ENCODE measurements around the gene KMT5C. TPM values are rescaled to one million over a fixed set of nuclear protein-coding genes. Genes with fewer than 3 reads are reported as not detected.

The KMT5C gene
- polyA plus RNA-seq, 3 donors: 0.89 to 26.9 (median 1.5) TPM

GRCh38 chr19:55304980-55305379, 34.7 kb upstream of the KMT5C start:
- Histone ChIP-seq H3K27ac (ENCODE audit: low read depth in 1 of 2, low read length in 2 of 2) (no peak overlapping the region), H3K36me3 (replicated peaks in 1 of 2; ENCODE audit: control insufficient read depth in 1 of 2, insufficient read depth in 2 of 2, low read length in 2 of 2) (no peaks in the 10 kb centered on the region), H3K4me3 (replicated peaks in 1 of 3; ENCODE audit: low read depth in 2 of 3, low read length in 3 of 3) (no peak overlapping the region), H3K4me1 (ENCODE audit: control insufficient read depth in 1 of 2, insufficient read depth in 2 of 2, low read length in 2 of 2) (peaks cover 10 to 12% of the 10 kb centered on the region in 2 donors), H2AFZ (ENCODE audit: insufficient read depth, low read depth, low read length, poor library complexity, severe bottlenecking) (no peak overlapping the region), H3K4me2 (replicated peaks; ENCODE audit: extremely low read depth, low read length, poor library complexity, severe bottlenecking) (no peak overlapping the region), H3K9ac (ENCODE audit: insufficient read depth, low read length, poor library complexity, severe bottlenecking) (no peak overlapping the region), H4K20me1 (ENCODE audit: insufficient read depth, low read length) (no peaks in the 10 kb centered on the region), H3K79me2 (ENCODE audit: insufficient read depth, low read length) (no peaks in the 10 kb centered on the region), H3K9me3 (replicated peaks in 1 of 2; ENCODE audit: control insufficient read depth in 1 of 2, insufficient read depth in 1 of 2, low read length in 2 of 2) (peaks cover 0 to 11% of the 10 kb centered on the region in 2 donors), H3K27me3 (ENCODE audit: control insufficient read depth in 2 of 2, insufficient read depth in 2 of 2, low read length in 2 of 2) (no peaks in the 10 kb centered on the region)
- TF ChIP-seq CTCF (IDR thresholded peaks at IDR 0.05): no peak
- Mint-ChIP-seq H3K4me3 (no peak overlapping the region), H3K27ac (no peak overlapping the region), H3K9me3 (peaks cover 0 to 11% (median 5%) of the 10 kb centered on the region in 7 donors), H3K36me3 (no peaks in the 10 kb centered on the region), H3K27me3 (ENCODE audit: low read depth in 3 of 3) (peaks cover 2 to 5% (median 2%) of the 10 kb centered on the region in 3 donors), H3K4me1 (peaks cover 13% of the 10 kb centered on the region)
- 91% methylated on average over 9 of the region's 14 CpGs for WGBS (ENCODE audit: insufficient coverage)
- intact Hi-C loops (cut with micrococcal nuclease): loop anchor here (5.0 kb wide), 3 partner anchors 32 to 82 kb away; partner anchors contain the start of genes KMT5C (in 2 of the 2), RPL28 (in 1 of the 2) and TMEM238 (in 1 of the 2)
- DNase-seq: no peak

- Histone ChIP-seq H3K9ac (ENCODE audit: insufficient read depth, low read length, poor library complexity, severe bottlenecking) (no peak overlapping the region), H2AFZ (ENCODE audit: insufficient read depth, low read depth, low read length, poor library complexity, severe bottlenecking) (no peak overlapping the region), H3K27ac (ENCODE audit: low read depth in 1 of 2, low read length in 2 of 2) (no peak overlapping the region), H3K27me3 (ENCODE audit: control insufficient read depth in 2 of 2, insufficient read depth in 2 of 2, low read length in 2 of 2) (no peaks in the 10 kb centered on the region), H3K4me2 (replicated peaks; ENCODE audit: extremely low read depth, low read length, poor library complexity, severe bottlenecking) (no peak overlapping the region), H3K4me3 (replicated peaks in 1 of 3; ENCODE audit: low read depth in 2 of 3, low read length in 3 of 3) (no peak overlapping the region), H3K4me1 (ENCODE audit: control insufficient read depth in 1 of 2, insufficient read depth in 2 of 2, low read length in 2 of 2) (peaks cover 10 to 12% of the 10 kb centered on the region in 2 donors), H3K79me2 (ENCODE audit: insufficient read depth, low read length) (no peaks in the 10 kb centered on the region), H4K20me1 (ENCODE audit: insufficient read depth, low read length) (peaks cover 4% of the 10 kb centered on the region), H3K9me3 (replicated peaks in 1 of 2; ENCODE audit: control insufficient read depth in 1 of 2, insufficient read depth in 1 of 2, low read length in 2 of 2) (peaks cover 0 to 13% of the 10 kb centered on the region in 2 donors), H3K36me3 (replicated peaks in 1 of 2; ENCODE audit: control insufficient read depth in 1 of 2, insufficient read depth in 2 of 2, low read length in 2 of 2) (no peaks in the 10 kb centered on the region)
- DNase-seq: peak in 2 of 3 donors; percentile 47 to 55
- H3K27me3 Mint-ChIP-seq (ENCODE audit: low read depth in 3 of 3): peaks cover 2 to 5% (median 2%) of the 10 kb centered on the region in 3 donors
- peaks cover 13% of the 10 kb centered on the region for H3K4me1 Mint-ChIP-seq
- H3K36me3 Mint-ChIP-seq: no peaks in the 10 kb centered on the region
- H3K4me3 Mint-ChIP-seq: no peak overlapping the region
- intact Hi-C loops (cut with micrococcal nuclease): no loop called here
- H3K27ac Mint-ChIP-seq: peak overlapping the region in 2 of 7 donors; percentile 68
- peaks cover 0 to 13% (median 6%) of the 10 kb centered on the region in 7 donors for H3K9me3 Mint-ChIP-seq
- TF ChIP-seq CTCF (IDR thresholded peaks at IDR 0.05): no peak
- WGBS (ENCODE audit: insufficient coverage): 85% methylated on average over 4 of the region's 9 CpGs
Measured at GRCh38 chr19:55305491-55305890, 34.2 kb upstream of the KMT5C start.
